ENCODE results near the gene CACNB3. TPM values are rescaled to one million over a fixed set of nuclear protein-coding genes. Genes with fewer than 3 reads are reported as not detected.

Gene CACNB3
- total RNA-seq, 4 donors from 2014 or later, result 9.4 to 39.2 (median 30.1) TPM

DNA sequence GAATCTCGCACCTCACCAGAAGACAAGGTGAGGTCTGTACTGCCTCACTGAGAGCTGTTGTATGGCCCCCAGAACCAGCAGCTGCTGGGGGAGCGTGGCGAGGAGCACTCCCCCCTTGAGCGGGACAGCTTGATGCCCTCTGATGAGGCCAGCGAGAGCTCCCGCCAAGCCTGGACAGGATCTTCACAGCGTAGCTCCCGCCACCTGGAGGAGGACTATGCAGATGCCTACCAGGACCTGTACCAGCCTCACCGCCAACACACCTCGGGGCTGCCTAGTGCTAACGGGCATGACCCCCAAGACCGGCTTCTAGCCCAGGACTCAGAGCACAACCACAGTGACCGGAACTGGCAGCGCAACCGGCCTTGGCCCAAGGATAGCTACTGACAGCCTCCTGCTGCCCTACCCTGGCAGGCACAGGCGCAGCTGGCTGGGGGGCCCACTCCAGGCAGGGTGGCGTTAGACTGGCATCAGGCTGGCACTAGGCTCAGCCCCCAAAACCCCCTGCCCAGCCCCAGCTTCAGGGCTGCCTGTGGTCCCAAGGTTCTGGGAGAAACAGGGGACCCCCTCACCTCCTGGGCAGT is 9.3 kb downstream of the CACNB3 start:
- Histone ChIP-seq H3K36me3 (peaks cover 0 to 97% of the 10 kb centered on the region in 2 donors), H3K9me3 (no peaks in the 10 kb centered on the region)
- WGBS, 2 donors (ENCODE audit: low coverage in 1 of 2), result no CpG with 5 or more reads among the region's 17 CpGs

DNA sequence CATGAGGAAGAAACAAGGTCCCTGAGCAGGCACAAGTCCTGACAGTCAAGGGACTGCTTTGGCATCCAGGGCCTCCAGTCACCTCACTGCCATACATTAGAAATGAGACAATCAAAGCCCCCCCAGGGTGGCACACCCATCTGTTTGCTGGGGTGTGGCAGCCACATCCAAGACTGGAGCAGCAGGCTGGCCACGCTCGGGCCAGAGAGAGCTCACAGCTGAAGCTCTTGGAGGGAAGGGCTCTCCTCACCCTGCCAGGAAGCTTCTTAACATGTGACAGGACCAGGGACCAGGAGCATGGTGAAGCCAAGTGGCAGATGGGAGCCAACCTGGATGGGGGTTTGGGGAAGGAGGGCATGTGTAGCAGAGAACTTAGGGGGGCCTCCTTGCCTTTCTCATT is 10.0 kb downstream of the CACNB3 start:
- H3K36me3 ChIP-seq, result peaks cover 0 to 100% of the 10 kb centered on the region in 2 donors

More for the DNA sequence above, 9.3 kb downstream of the CACNB3 start:
- Histone ChIP-seq H3K4me3 (no peak overlapping the region), H3K4me1 (no peaks in the 10 kb centered on the region), H3K27ac (no peak overlapping the region), H3K27me3 (no peaks in the 10 kb centered on the region)
- TF ChIP-seq, protein P1, sequence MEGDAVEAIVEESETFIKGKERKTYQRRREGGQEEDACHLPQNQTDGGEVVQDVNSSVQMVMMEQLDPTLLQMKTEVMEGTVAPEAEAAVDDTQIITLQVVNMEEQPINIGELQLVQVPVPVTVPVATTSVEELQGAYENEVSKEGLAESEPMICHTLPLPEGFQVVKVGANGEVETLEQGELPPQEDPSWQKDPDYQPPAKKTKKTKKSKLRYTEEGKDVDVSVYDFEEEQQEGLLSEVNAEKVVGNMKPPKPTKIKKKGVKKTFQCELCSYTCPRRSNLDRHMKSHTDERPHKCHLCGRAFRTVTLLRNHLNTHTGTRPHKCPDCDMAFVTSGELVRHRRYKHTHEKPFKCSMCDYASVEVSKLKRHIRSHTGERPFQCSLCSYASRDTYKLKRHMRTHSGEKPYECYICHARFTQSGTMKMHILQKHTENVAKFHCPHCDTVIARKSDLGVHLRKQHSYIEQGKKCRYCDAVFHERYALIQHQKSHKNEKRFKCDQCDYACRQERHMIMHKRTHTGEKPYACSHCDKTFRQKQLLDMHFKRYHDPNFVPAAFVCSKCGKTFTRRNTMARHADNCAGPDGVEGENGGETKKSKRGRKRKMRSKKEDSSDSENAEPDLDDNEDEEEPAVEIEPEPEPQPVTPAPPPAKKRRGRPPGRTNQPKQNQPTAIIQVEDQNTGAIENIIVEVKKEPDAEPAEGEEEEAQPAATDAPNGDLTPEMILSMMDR (IDR thresholded peaks at IDR 0.05), result no peak
- TF ChIP-seq EP300 (IDR thresholded peaks at IDR 0.05) (no peak), POLR2AphosphoS5 (IDR thresholded peaks at IDR 0.05) (no peak), POLR2A (IDR thresholded peaks at IDR 0.05) (no peak)
- ATAC-seq, result no peak

DNA sequence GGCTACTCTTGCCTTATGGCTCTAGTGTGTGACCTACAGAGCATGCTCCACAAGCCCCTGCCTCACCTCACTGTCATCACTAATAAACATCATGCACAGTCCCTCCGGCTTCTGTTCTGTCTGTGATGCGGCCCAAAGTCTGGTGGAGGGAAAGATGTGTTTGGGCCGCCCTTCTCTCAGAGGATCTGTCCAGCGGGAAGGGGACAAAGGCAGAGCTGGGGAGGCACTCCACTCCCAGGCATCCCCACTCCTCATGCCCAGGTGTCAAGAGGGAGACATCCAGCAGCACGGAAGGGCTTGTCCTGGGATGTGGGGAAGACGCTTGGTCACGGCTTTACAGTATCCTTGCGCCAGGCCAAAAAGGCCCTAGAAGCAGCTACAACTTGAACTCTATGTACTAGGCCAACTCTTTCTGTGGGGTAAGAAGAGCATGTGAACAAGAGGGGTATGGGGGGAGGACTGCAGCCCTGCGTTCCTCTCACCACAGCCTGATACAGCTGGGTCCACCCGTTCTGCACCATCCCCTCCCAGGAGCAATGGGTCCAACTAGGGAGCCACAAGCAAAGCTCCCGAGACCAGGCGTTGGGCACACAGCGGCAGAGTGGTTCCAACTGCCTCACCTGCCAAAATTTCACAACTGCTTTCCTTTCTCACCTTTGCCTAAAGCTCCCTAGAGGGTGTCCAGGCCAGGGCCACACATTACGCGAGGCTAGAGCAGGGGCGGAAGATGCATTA is 10.7 kb downstream of the CACNB3 start:
- Histone ChIP-seq H3K27me3 (no peaks in the 10 kb centered on the region), H3K9me3 (no peaks in the 10 kb centered on the region), H3K4me1 (no peaks in the 10 kb centered on the region), H3K36me3 (peaks cover 0 to 100% of the 10 kb centered on the region in 2 donors), H3K27ac (no peak overlapping the region), H3K4me3 (no peak overlapping the region)
- WGBS, 2 donors (ENCODE audit: low coverage in 1 of 2), result 74 to 95% methylated on average over 4 to 7 of the region's 16 CpGs
- TF ChIP-seq POLR2AphosphoS5 (IDR thresholded peaks at IDR 0.05), result no peak
- TF ChIP-seq EP300 (IDR thresholded peaks at IDR 0.05), result no peak
- TF ChIP-seq, protein P1 (IDR thresholded peaks at IDR 0.05), result no peak
- no peak for TF ChIP-seq POLR2A (IDR thresholded peaks at IDR 0.05)
- no peak for ATAC-seq

More for the DNA sequence above, 10.0 kb downstream of the CACNB3 start:
- ATAC-seq, result no peak
- WGBS, 2 donors (ENCODE audit: low coverage in 1 of 2), result no CpG with 5 or more reads among the region's 2 CpGs
- Histone ChIP-seq H3K4me1 (no peaks in the 10 kb centered on the region), H3K27ac (no peak overlapping the region), H3K27me3 (no peaks in the 10 kb centered on the region), H3K4me3 (no peak overlapping the region), H3K9me3 (no peaks in the 10 kb centered on the region)
- TF ChIP-seq, protein P1 (IDR thresholded peaks at IDR 0.05), result no peak
- no peak for TF ChIP-seq POLR2A (IDR thresholded peaks at IDR 0.05)
- TF ChIP-seq POLR2AphosphoS5 (IDR thresholded peaks at IDR 0.05), result no peak
- TF ChIP-seq EP300 (IDR thresholded peaks at IDR 0.05), result no peak

DNA sequence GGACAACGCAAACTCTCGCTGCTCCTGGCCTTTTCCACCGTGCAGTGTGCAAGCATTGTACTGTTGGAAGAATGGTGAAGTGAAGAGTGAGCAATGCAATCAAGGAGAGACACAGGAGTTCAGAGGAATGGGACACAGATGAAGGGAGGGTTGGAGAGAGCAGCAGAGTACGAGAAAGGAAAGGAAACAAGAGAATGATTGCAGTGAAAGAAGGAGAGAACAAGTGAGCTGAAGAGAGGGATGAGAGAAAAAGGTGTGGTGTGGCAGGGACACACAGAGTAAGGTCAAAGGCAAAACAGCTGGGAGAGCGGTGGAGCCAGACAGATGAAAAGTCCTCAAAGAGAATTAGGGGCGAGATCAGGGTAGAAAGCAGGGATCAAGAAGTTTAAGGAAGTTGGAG is 13.0 kb downstream of the CACNB3 start:
- Histone ChIP-seq H3K4me1 (no peaks in the 10 kb centered on the region), H3K4me3 (no peak overlapping the region), H3K27me3 (no peaks in the 10 kb centered on the region), H3K27ac (no peak overlapping the region), H3K36me3 (peaks cover 0 to 100% of the 10 kb centered on the region in 2 donors), H3K9me3 (no peaks in the 10 kb centered on the region)
- TF ChIP-seq POLR2AphosphoS5 (IDR thresholded peaks at IDR 0.05) (no peak), EP300 (IDR thresholded peaks at IDR 0.05) (no peak), POLR2A (IDR thresholded peaks at IDR 0.05) (no peak)
- TF ChIP-seq, protein P1 (IDR thresholded peaks at IDR 0.05), result no peak
- ATAC-seq, result no peak
- 63 to 83% methylated on average over 3 to 6 of the region's 6 CpGs for WGBS, 2 donors (ENCODE audit: low coverage in 1 of 2)
